ENCODE measurements around the gene CALCOCO2. TPM values are rescaled to one million over a fixed set of nuclear protein-coding genes. Genes with fewer than 3 reads are reported as not detected.

Gene CALCOCO2, protein sequence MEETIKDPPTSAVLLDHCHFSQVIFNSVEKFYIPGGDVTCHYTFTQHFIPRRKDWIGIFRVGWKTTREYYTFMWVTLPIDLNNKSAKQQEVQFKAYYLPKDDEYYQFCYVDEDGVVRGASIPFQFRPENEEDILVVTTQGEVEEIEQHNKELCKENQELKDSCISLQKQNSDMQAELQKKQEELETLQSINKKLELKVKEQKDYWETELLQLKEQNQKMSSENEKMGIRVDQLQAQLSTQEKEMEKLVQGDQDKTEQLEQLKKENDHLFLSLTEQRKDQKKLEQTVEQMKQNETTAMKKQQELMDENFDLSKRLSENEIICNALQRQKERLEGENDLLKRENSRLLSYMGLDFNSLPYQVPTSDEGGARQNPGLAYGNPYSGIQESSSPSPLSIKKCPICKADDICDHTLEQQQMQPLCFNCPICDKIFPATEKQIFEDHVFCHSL
- total RNA-seq (2016; rRNA removed; fragmentation: Illumina TruSeq; extraction: Trizol) = 72.9 and 112 TPM in 2 replicates
- 21.1 and 22.6 TPM in 2 replicates for total RNA-seq (2016; cell fraction: cytosol; rRNA removed; fragmentation: Illumina TruSeq; extraction: Trizol; ENCODE audit: low read depth)
- total RNA-seq (2016; cell fraction: insoluble cytoplasmic fraction; rRNA removed; fragmentation: Illumina TruSeq; extraction: Trizol) = 71.0 and 100 TPM in 2 replicates
- total RNA-seq (2016; cell fraction: membrane; rRNA removed; fragmentation: Illumina TruSeq; extraction: Trizol) = 38.8 and 53.3 TPM in 2 replicates
- total RNA-seq (2016; cell fraction: nucleus; rRNA removed; fragmentation: Illumina TruSeq; extraction: Trizol) = 38.1 and 38.5 TPM in 2 replicates
- polyA plus RNA-seq (2011; rRNA removed) = 109 and 111 TPM in 2 replicates
- polyA plus RNA-seq (2011; cell fraction: cytosol; rRNA removed) = 33.3 and 42.4 TPM in 2 replicates
- 39.4 and 47.3 TPM in 2 replicates for polyA plus RNA-seq (2011; cell fraction: nucleus; rRNA removed)
- 114 and 117 TPM in 2 replicates for polyA plus RNA-seq (2012)
- 17.4 and 17.6 TPM in 2 replicates for polyA plus RNA-seq (2016; cell fraction: cytosol; fragmentation: Illumina TruSeq; extraction: Trizol; ENCODE audit: low read depth)
- polyA plus RNA-seq (2016; cell fraction: insoluble cytoplasmic fraction; fragmentation: Illumina TruSeq; extraction: Trizol; ENCODE audit: low read depth) = 96.0 and 107 TPM in 2 replicates
- 19.3 and 24.7 TPM in 2 replicates for polyA plus RNA-seq (2016; cell fraction: membrane; fragmentation: Illumina TruSeq; extraction: Trizol; ENCODE audit: low read depth)
- 44.4 and 49.5 TPM in 2 replicates for polyA plus RNA-seq (2016; cell fraction: nucleus; fragmentation: Illumina TruSeq; extraction: Trizol; ENCODE audit: insufficient read depth, low read depth)
- 62.7 and 120 TPM in 2 replicates for polyA minus RNA-seq (2011; rRNA and poly(A)+ RNA removed; ENCODE audit: low replicate concordance)
- polyA minus RNA-seq (2011; cell fraction: cytosol; rRNA and poly(A)+ RNA removed) = 46.2 and 66.1 TPM in 2 replicates
- polyA minus RNA-seq (2011; cell fraction: nucleus; rRNA and poly(A)+ RNA removed) = 65.1 and 99.0 TPM in 2 replicates
- Bru-seq, nascent RNA = percentile 72 among the genes with signal in this experiment
- percentile 88 among the genes with signal in this experiment for BruChase-seq, experiment 1, labeled RNA remaining after a 6-hour chase
- percentile 82 among the genes with signal in this experiment for BruChase-seq, experiment 2, labeled RNA remaining after a 2-hour chase
- long read RNA-seq, experiment 1, transcript CALCOCO2-201 (13 exons, 3,682 nt) = major isoform, 53 of 74 reads
- long read RNA-seq, experiment 1, partial matches to known transcripts = 10 of 74 reads
- long read RNA-seq, experiment 1, other reads (novel, unspliced or antisense) = 11 of 74 reads
- long read RNA-seq, experiment 2, transcript CALCOCO2-201 (13 exons, 3,682 nt) = major isoform, 18 of 88 reads
- long read RNA-seq, experiment 2, partial matches to known transcripts = 44 of 88 reads
- long read RNA-seq, experiment 2, other reads (novel, unspliced or antisense) = 25 of 88 reads

DNA sequence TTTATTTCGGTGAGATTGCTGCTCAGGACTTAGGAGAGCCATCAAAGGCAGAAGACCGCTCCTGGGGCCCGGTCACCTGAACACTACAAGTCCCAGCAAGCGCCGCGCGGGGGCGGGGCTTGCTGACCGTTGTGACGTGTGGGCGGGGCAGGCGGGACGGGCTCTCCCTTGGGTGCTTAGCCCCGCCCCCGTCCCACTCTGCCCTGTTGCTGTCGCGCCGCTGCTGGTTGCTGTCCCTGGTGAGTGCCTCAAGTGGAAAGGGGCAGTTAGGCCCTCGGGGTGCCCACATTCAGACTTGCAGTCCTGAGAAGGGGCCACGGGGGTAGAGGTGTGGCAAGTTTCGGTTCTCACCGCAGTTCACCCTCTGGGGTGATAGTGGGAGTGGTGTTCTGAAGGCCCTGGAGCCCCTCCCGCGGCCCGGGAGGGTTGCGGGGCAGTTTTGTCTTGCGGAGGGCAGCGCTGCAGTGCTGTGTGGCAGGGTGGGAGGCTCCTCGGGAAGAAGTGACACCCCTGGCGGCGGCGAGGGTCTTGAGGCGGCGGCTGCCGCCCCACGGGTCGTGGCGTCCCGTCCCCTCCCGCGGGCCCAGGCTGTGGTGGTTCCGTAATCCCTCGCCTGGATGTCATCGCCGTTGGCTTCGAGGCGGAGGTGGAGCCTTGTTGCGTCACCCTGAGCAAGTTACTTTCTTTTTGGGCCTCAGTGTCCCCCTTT, at the start of gene CALCOCO2:
Gene CALCOCO2 (plus strand): TSS at position 196 of the 709 bp plus-strand sequence. CDS start 10,673 bp downstream, outside the sequence.
- intact Hi-C loops (cut with micrococcal nuclease; ENCODE audit: unreplicated experiment) (loop anchor here (1.0 to 2.0 kb wide), 2 partner anchors 14 to 40 kb away; partner anchors contain the start of gene TTLL6), in situ Hi-C loops (cut with HindIII; ENCODE audit: extremely low pct_ligation_motif_present, low pct_unique_long_range_greater_than_20kb) (no loop called here)
- Histone ChIP-seq H3K36me3 (replicated peaks in 1 of 2; ENCODE audit: control insufficient read depth in 1 of 2, insufficient read depth in 2 of 2, low read length in 2 of 2) (peaks cover 0 to 2% of the 10 kb centered on the region in 2 experiments; a peak in 1 of 5 replicates), H3K27me3 (ENCODE audit: control insufficient read depth in 1 of 2, insufficient read depth in 2 of 2, low read length in 2 of 2) (no peaks in the 10 kb centered on the region; a peak in 1 of 5 replicates), H3K27ac (ENCODE audit: extremely low read length, insufficient read depth, low read length) (peak within 1 kb of the TSS; percentile 67), H4K20me1 (ENCODE audit: insufficient read depth, low read length) (peaks cover 4% of the 10 kb centered on the region; the same call in 1 of the 2 replicates), H3K4me2 (ENCODE audit: low read depth, low read length) (peak within 1 kb of the TSS; percentile 79), H3K9me3 (ENCODE audit: low read length) (no peaks in the 10 kb centered on the region), H2AFZ (ENCODE audit: low read length) (no peak within 1 kb of the TSS), H3K4me3 (replicated peaks in 1 of 3; ENCODE audit: insufficient read depth in 1 of 3, low read depth in 2 of 3, low read length in 3 of 3) (peak within 1 kb of the TSS; percentile 81 to 99 (median 87)), H3K79me2 (ENCODE audit: insufficient read depth, low read length) (peaks cover 31% of the 10 kb centered on the region), H3K9ac (ENCODE audit: insufficient read depth, low read depth, low read length) (peak within 1 kb of the TSS; percentile 89), H3K4me1 (ENCODE audit: insufficient read depth, low read length) (peaks cover 52% of the 10 kb centered on the region)
- ChIA-PET POLR2A (interaction anchor here (1.1 to 3.5 kb wide), 4 partner anchors 11 to 62 kb away, joined by 3 to 16 read pairs (median 6); partner anchors contain the start of gene ATP5MC1), CTCF (ENCODE audit: low intra/inter-chr PET ratio, low total read pairs) (no interaction called here)
- DNase-seq (ENCODE audit: low spot score) (peak; percentile 95), FAIRE-seq (peak; percentile 67), ATAC-seq (peak; percentile 97)
- under 1% methylated on average over 41 of the region's 48 CpGs for WGBS (ENCODE audit: low lambda C conversion rate)
- TSS peak; percentile 83 for BruUV-seq (replicated peaks)
- TF ChIP-seq RAD51 (IDR thresholded peaks at IDR 0.05; ENCODE audit: borderline replicate concordance) (no peak), ZBTB42 (CRISPR knock-in tag; IDR thresholded peaks at IDR 0.05) (peak; percentile 86; the same call in 1 of the 2 replicates), HMG20B (CRISPR knock-in tag; conservative IDR thresholded peaks at IDR 0.05) (no peak), ZNF121 (CRISPR knock-in tag; IDR thresholded peaks at IDR 0.05) (peak; percentile 89), ZBTB21 (CRISPR knock-in tag; IDR thresholded peaks at IDR 0.05) (peak; percentile 24; the same call in 1 of the 2 replicates), ZNF207 (IDR thresholded peaks at IDR 0.05; ENCODE audit: borderline replicate concordance) (no peak), PHB2 (IDR thresholded peaks at IDR 0.05; ENCODE audit: partially characterized antibody) (no peak), ZNF720 (CRISPR knock-in tag; IDR thresholded peaks at IDR 0.05) (no peak), ZNF230 (CRISPR knock-in tag; IDR thresholded peaks at IDR 0.05) (0 out of 2 replicates have a peak, but pooled peaks have one; percentile 69), GFI1 (CRISPR knock-in tag; IDR thresholded peaks at IDR 0.05; ENCODE audit: borderline replicate concordance) (peak; percentile 63; the same call in 1 of the 2 replicates), MXI1 (IDR thresholded peaks at IDR 0.05; ENCODE audit: borderline replicate concordance, low read depth, low read length) (peak; percentile 64; the same call in 1 of the 3 replicates)
- TF ChIP-seq, protein P1, sequence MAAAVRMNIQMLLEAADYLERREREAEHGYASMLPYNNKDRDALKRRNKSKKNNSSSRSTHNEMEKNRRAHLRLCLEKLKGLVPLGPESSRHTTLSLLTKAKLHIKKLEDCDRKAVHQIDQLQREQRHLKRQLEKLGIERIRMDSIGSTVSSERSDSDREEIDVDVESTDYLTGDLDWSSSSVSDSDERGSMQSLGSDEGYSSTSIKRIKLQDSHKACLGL (CRISPR knock-in tag; IDR thresholded peaks at IDR 0.05) = peak; percentile 88; the same call in 1 of the 2 replicates
- TF ChIP-seq, protein P2, sequence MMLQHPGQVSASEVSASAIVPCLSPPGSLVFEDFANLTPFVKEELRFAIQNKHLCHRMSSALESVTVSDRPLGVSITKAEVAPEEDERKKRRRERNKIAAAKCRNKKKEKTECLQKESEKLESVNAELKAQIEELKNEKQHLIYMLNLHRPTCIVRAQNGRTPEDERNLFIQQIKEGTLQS (CRISPR knock-in tag; IDR thresholded peaks at IDR 0.05) = peak; percentile 85; the same call in 1 of the 2 replicates
- TF ChIP-seq, protein P3, sequence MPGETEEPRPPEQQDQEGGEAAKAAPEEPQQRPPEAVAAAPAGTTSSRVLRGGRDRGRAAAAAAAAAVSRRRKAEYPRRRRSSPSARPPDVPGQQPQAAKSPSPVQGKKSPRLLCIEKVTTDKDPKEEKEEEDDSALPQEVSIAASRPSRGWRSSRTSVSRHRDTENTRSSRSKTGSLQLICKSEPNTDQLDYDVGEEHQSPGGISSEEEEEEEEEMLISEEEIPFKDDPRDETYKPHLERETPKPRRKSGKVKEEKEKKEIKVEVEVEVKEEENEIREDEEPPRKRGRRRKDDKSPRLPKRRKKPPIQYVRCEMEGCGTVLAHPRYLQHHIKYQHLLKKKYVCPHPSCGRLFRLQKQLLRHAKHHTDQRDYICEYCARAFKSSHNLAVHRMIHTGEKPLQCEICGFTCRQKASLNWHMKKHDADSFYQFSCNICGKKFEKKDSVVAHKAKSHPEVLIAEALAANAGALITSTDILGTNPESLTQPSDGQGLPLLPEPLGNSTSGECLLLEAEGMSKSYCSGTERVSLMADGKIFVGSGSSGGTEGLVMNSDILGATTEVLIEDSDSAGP (CRISPR knock-in tag; IDR thresholded peaks at IDR 0.05; ENCODE audit: borderline replicate concordance) = peak; percentile 92
